ENCODE data around the gene PLPP3. TPM values are rescaled to one million over a fixed set of nuclear protein-coding genes. Genes with fewer than 3 reads are reported as not detected.

Gene PLPP3
- total RNA-seq, 1 experiment from 2014 or later: 26.7 TPM

GRCh38 chr1:56577406-56578137 lies 1.8 kb downstream of the PLPP3 start:
- DNase-seq: no peak
- H3K4me3 Mint-ChIP-seq: peak overlapping the region; percentile 94 to 97
- no peak overlapping the region for H4K8ac ChIP-seq (replicated peaks; ENCODE audit: insufficient read length, low read depth, low read length)
- H2AFZ ChIP-seq (ENCODE audit: low read length): no peak overlapping the region
- no peaks in the 10 kb centered on the region for H4K20me1 ChIP-seq (ENCODE audit: control insufficient read depth, insufficient read depth, insufficient read length)
- WGBS (ENCODE audit: extremely low coverage, insufficient read length, low lambda C conversion rate): no CpG with 5 or more reads among the region's 12 CpGs
- no peak overlapping the region for H2BK120ac ChIP-seq (ENCODE audit: low read depth, low read length, poor library complexity, severe bottlenecking)
- no peak overlapping the region for H2BK15ac ChIP-seq (ENCODE audit: low read depth, low read length)
- H2BK20ac ChIP-seq (ENCODE audit: low read depth, low read length, poor library complexity, severe bottlenecking): no peak overlapping the region
- H2BK12ac ChIP-seq (ENCODE audit: insufficient read length, low read depth, low read length): no peak overlapping the region
- peaks cover 6% of the 10 kb centered on the region; the same call in 1 of the 2 replicates for H3K4me1 ChIP-seq (ENCODE audit: insufficient read depth, low read length)
- H3K23me2 ChIP-seq (ENCODE audit: insufficient read length, low read depth, low read length, poor library complexity, severe bottlenecking): peaks cover 9% of the 10 kb centered on the region
- no peaks in the 10 kb centered on the region for H3K9me3 ChIP-seq (ENCODE audit: control insufficient read depth, low read depth, low read length)
- H3K14ac ChIP-seq (ENCODE audit: insufficient read depth, low read length): 0 out of 2 replicates have a peak overlapping the region, but pooled peaks have one; percentile 45
- no peak overlapping the region for H3K18ac ChIP-seq (ENCODE audit: insufficient read length, low read depth, low read length)
- peak overlapping the region; percentile 37 for H3K9ac ChIP-seq (ENCODE audit: extremely low read depth, insufficient read length, low read length)
- H3K56ac ChIP-seq (ENCODE audit: insufficient read length, low read depth, low read length): no peak overlapping the region
- no peak overlapping the region for H4K5ac ChIP-seq (ENCODE audit: insufficient read length, low read depth, low read length)
- H3K4ac ChIP-seq (ENCODE audit: low read depth, low read length): no peak overlapping the region
- no peak overlapping the region for H3K27ac ChIP-seq (ENCODE audit: insufficient read length, low read depth, low read length)
- peaks cover 0 to 9% (median 8%) of the 10 kb centered on the region in 3 experiments; a peak in 4 of 7 replicates for H3K36me3 Mint-ChIP-seq (ENCODE audit: insufficient read depth in 1 of 3, low read depth in 3 of 3)
- H3K27me3 ChIP-seq (ENCODE audit: insufficient read depth, low read length): no peaks in the 10 kb centered on the region
- H2BK5ac ChIP-seq (ENCODE audit: insufficient read length, low read length): no peak overlapping the region
- no peaks in the 10 kb centered on the region; the same call in none of the 2 replicates for H3K27me3 Mint-ChIP-seq (ENCODE audit: low read depth)
- H3K4me2 ChIP-seq (ENCODE audit: insufficient read depth, insufficient read length, low read length): peak overlapping the region; percentile 74
- H4K91ac ChIP-seq (ENCODE audit: insufficient read length, low read depth, low read length): no peak overlapping the region
- H3K4me1 Mint-ChIP-seq: peaks cover 61 to 69% of the 10 kb centered on the region in 2 experiments
- H3K27ac Mint-ChIP-seq: peak overlapping the region; percentile 84 to 95 (median 93); a peak in 6 of 7 replicates
- H3K79me1 ChIP-seq (ENCODE audit: insufficient read depth, low read depth, low read length, poor library complexity, severe bottlenecking): no peaks in the 10 kb centered on the region
- no peak overlapping the region for H3K23ac ChIP-seq (ENCODE audit: insufficient read length, low read depth, low read length)
- H3K9me3 Mint-ChIP-seq: no peaks in the 10 kb centered on the region; a peak in 1 of 5 replicates
- no peak; the same call in 1 of the 3 replicates for TF ChIP-seq CTCF (conservative IDR thresholded peaks at IDR 0.05)
- H3K79me2 ChIP-seq (ENCODE audit: insufficient read depth, low read length): peaks cover 47% of the 10 kb centered on the region
- H3T11ph ChIP-seq (ENCODE audit: low read length): no peak overlapping the region
- H2AK5ac ChIP-seq (ENCODE audit: insufficient read length, low read length): no peak overlapping the region

Data from H9 (cell line).